SK-N-SH treated with all-trans-retinoic acid at 6 μM for 48 hours (cell line): ENCODE measurements around the gene ZMIZ1.

ENCODE experiments used
- ARNTL ChIP-seq: fragments of 450-650 bp; formaldehyde crosslinking; IDR thresholded peaks from 2 replicates; pipeline ENCODE4 v1.5.0; 2020; ENCODE audit warnings: low read depth, mild to moderate bottlenecking, moderate library complexity, borderline replicate concordance
- BACH2 ChIP-seq: fragments of 250-450 bp; sonication (Bioruptor Pico); IDR thresholded peaks from 2 replicates; pipeline ENCODE4 v1.9.0; 2021; ENCODE audit warnings: mild to moderate bottlenecking, borderline replicate concordance
- CREB5 ChIP-seq: fragments of 250-450 bp; sonication (Bioruptor Pico); IDR thresholded peaks from 2 replicates; pipeline ENCODE4 v1.5.1; 2020; ENCODE audit warnings: low read depth, mild to moderate bottlenecking, moderate library complexity
- CSDC2 ChIP-seq: fragments of 250-450 bp; sonication (Bioruptor Pico); IDR thresholded peaks from 2 replicates; pipeline ENCODE4 v1.5.0; 2020; ENCODE audit warnings: mild to moderate bottlenecking, moderate library complexity
- GLIS3 ChIP-seq: fragments of 250-450 bp; sonication (Bioruptor Pico); IDR thresholded peaks from 2 replicates; pipeline ENCODE4 v1.5.0; 2020; ENCODE audit warnings: mild to moderate bottlenecking, moderate library complexity
- OSR1 ChIP-seq: fragments of 250-450 bp; sonication (Bioruptor Pico); IDR thresholded peaks from 2 replicates; pipeline ENCODE4 v1.8.0; 2022; ENCODE audit warnings: moderate library complexity, mild to moderate bottlenecking, inconsistent platforms
- PATZ1 ChIP-seq: fragments of 250-450 bp; sonication (Bioruptor Pico); IDR thresholded peaks from 2 replicates; pipeline ENCODE4 v1.8.0; 2020; ENCODE audit warnings: mild to moderate bottlenecking, moderate library complexity, borderline replicate concordance
- POU6F1 ChIP-seq: fragments of 250-450 bp; sonication (Bioruptor Pico); IDR thresholded peaks from 2 replicates; pipeline ENCODE4 v1.8.0; 2021; ENCODE audit warnings: low read depth, mild to moderate bottlenecking, moderate library complexity, borderline replicate concordance
- PPARA ChIP-seq: fragments of 250-450 bp; sonication (Bioruptor Pico); IDR thresholded peaks from 2 replicates; pipeline ENCODE4 v1.5.0; 2020; ENCODE audit warnings: mild to moderate bottlenecking, borderline replicate concordance
- TOX ChIP-seq: fragments of 250-450 bp; sonication (Bioruptor Pico); IDR thresholded peaks from 2 replicates; pipeline ENCODE4 v1.8.0; 2021; ENCODE audit warnings: mild to moderate bottlenecking, moderate library complexity, borderline replicate concordance
- ZC3H10 ChIP-seq: fragments of 250-450 bp; sonication (Bioruptor Pico); IDR thresholded peaks from 2 replicates; pipeline ENCODE4 v1.5.1; 2021; ENCODE audit warnings: mild to moderate bottlenecking, moderate library complexity
- ZFP30 ChIP-seq: fragments of 450-650 bp; formaldehyde crosslinking; IDR thresholded peaks from 2 replicates; pipeline ENCODE4 v1.5.0; 2022; ENCODE audit warnings: mild to moderate bottlenecking, moderate library complexity
- ZNF565 ChIP-seq: fragments of 450-650 bp; formaldehyde crosslinking; conservative IDR thresholded peaks from 2 replicates; pipeline ENCODE4 v1.5.0; 2020; ENCODE audit warnings: low read depth, mild to moderate bottlenecking, moderate library complexity
- ZNF8 ChIP-seq: fragments of 450-650 bp; formaldehyde crosslinking; IDR thresholded peaks from 2 replicates; pipeline ENCODE4 v1.5.0; 2020; ENCODE audit warnings: mild to moderate bottlenecking, moderate library complexity

GRCh38 chr10:79075418-79075817 lies 6.7 kb downstream of the ZMIZ1 start:
- no peak for TF ChIP-seq CSDC2 (CRISPR knock-in tag)
- TF ChIP-seq ARNTL (CRISPR knock-in tag): no peak
- no peak for TF ChIP-seq TOX (CRISPR knock-in tag)
- no peak for TF ChIP-seq ZC3H10 (CRISPR knock-in tag)
- no peak for TF ChIP-seq ZNF565 (CRISPR knock-in tag)
- no peak for TF ChIP-seq BACH2 (CRISPR knock-in tag)
- no peak for TF ChIP-seq POU6F1 (CRISPR knock-in tag)
- no peak for TF ChIP-seq ZNF8 (CRISPR knock-in tag)
- TF ChIP-seq ZFP30 (CRISPR knock-in tag): no peak
- no peak for TF ChIP-seq PATZ1 (CRISPR knock-in tag)
- TF ChIP-seq CREB5 (CRISPR knock-in tag): no peak
- no peak for TF ChIP-seq OSR1 (CRISPR knock-in tag)
- TF ChIP-seq GLIS3: no peak
- TF ChIP-seq PPARA (CRISPR knock-in tag): no peak
